Testis (tissue), 2 donors: ENCODE data around the gene ASAP2.

Experiments used
- CTCF ChIP-seq, 3 experiments: fragments of 450-650 bp in 2 of 3; fragments of 200-600 bp in 1 of 3; sonication (generic) in 1 of 3; IDR thresholded peaks; one replicate each; pipeline ENCODE4 v1.5.1; 2016 to 2019; ENCODE audit warnings: antibody characterized with exemption in 3 of 3, mild to moderate bottlenecking in 2 of 3, moderate library complexity in 1 of 3
- POLR2A ChIP-seq: fragments of 450-650 bp; IDR thresholded peaks from one replicate; pipeline ENCODE4 v1.6.1; 2017; ENCODE audit warnings: antibody characterized with exemption, mild to moderate bottlenecking, moderate library complexity

- TF ChIP-seq CTCF (IDR thresholded peaks at IDR 0.05) (no peak), POLR2A (no peak)
Observed at GRCh38 chr2:9345343-9345742, 138.7 kb downstream of the ASAP2 start.
